ENCODE measurements around the gene SRSF9.

The SRSF9 gene

DNA sequence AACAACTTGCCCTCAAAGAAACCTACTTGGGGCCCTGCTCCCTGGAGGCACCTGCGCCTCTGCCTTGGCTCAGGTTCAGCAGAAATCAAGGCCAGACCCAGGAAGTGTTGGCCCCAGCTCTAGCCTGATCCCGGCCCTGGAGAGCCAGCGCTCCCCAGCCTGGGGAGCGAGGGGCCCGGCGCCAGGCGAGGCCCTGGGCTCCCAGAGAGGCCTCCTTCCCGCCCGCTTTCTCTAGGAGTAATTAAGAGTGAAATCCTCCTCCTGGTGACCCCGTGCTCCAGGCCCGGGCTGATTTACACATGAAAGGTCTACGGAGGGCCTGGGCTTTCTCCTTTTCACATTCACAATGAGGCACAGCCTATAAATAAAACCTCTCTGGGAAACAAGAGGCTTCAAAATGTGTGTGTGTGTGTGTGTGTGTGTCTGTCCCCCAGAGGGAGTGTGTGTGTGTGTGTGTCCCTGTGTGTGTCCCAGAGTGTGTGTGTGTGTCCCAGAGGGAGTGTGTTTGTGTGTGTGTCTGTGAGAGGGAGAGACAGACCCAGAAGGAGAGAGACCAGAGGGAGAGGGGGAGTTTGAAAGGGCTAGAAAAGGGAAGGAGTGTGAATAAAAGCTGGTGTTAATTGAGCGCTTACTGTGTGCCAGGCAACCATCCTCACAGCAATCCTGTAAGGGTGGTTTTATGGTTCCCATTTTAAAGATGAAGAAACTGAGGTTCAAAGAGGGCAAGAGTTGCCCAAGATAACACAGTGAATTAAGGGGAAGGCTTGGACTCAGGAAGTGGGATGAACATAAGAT, 55.5 kb downstream of the SRSF9 start:
- no peaks in the 10 kb centered on the region for H3F3A ChIP-seq (ENCODE audit: insufficient read depth, low read length)
- H3K27me3 ChIP-seq (ENCODE audit: insufficient read depth, low read length): no peaks in the 10 kb centered on the region
- H3K4me3 ChIP-seq (ENCODE audit: low read depth, low read length, poor library complexity, severe bottlenecking): no peak overlapping the region
- H3K4me1 ChIP-seq (ENCODE audit: insufficient read depth, low read length, severe bottlenecking): no peaks in the 10 kb centered on the region
- no peaks in the 10 kb centered on the region for H3K9me3 ChIP-seq (ENCODE audit: low read length)
- H3K9ac ChIP-seq (ENCODE audit: low read length): no peak overlapping the region
- no peak overlapping the region for H3K4me2 ChIP-seq (ENCODE audit: low read length)
- no peaks in the 10 kb centered on the region for H3K9me2 ChIP-seq (ENCODE audit: low read depth, low read length)
- H3K79me2 ChIP-seq (ENCODE audit: insufficient read depth, low read length): no peaks in the 10 kb centered on the region
- H2AFZ ChIP-seq (ENCODE audit: low read length): no peak overlapping the region
- H3K36me3 ChIP-seq (ENCODE audit: insufficient read depth, low read length): no peaks in the 10 kb centered on the region
- H3K27ac ChIP-seq (ENCODE audit: low read depth, low read length, poor library complexity, severe bottlenecking): no peak overlapping the region
- TF ChIP-seq EZH2 (IDR thresholded peaks at IDR 0.05; ENCODE audit: borderline replicate concordance, low read length): no peak
- TF ChIP-seq CTCF (IDR thresholded peaks at IDR 0.05; ENCODE audit: low read length): no peak
- no peaks in the 10 kb centered on the region for H4K20me1 ChIP-seq (ENCODE audit: insufficient read depth, low read length)

DNA sequence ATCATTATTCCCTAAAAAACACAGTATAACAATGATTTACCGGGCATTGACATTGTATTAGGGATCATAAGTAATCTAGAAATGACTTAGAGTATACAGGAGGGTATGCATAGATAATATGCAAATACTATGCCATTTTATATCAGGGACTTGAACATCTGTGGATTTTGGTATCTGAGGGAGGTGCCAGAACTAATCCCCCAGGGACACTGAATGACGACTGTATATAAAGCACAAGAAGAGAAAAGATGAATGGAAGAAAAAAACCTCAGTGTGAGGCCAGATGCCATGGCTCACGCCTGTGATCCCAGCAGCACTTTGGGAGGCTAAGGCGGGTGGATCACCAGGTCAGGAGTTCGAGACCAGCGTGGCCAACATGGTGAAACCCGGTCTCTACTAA, 57.1 kb downstream of the SRSF9 start:
- H3K79me2 ChIP-seq (ENCODE audit: insufficient read depth, low read length): no peaks in the 10 kb centered on the region
- H3K9me3 ChIP-seq (ENCODE audit: low read length): no peaks in the 10 kb centered on the region
- H3K27me3 ChIP-seq (ENCODE audit: insufficient read depth, low read length): no peaks in the 10 kb centered on the region
- H3F3A ChIP-seq (ENCODE audit: insufficient read depth, low read length): no peaks in the 10 kb centered on the region
- no peak overlapping the region for H3K4me3 ChIP-seq (ENCODE audit: low read depth, low read length, poor library complexity, severe bottlenecking)
- no peak overlapping the region for H3K27ac ChIP-seq (ENCODE audit: low read depth, low read length, poor library complexity, severe bottlenecking)
- no peaks in the 10 kb centered on the region for H3K4me1 ChIP-seq (ENCODE audit: insufficient read depth, low read length, severe bottlenecking)
- no peaks in the 10 kb centered on the region for H3K36me3 ChIP-seq (ENCODE audit: insufficient read depth, low read length)
- H2AFZ ChIP-seq (ENCODE audit: low read length): no peak overlapping the region
- H3K9me2 ChIP-seq (ENCODE audit: low read depth, low read length): no peaks in the 10 kb centered on the region
- no peak overlapping the region for H3K4me2 ChIP-seq (ENCODE audit: low read length)
- no peak overlapping the region for H3K9ac ChIP-seq (ENCODE audit: low read length)
- TF ChIP-seq EZH2 (IDR thresholded peaks at IDR 0.05; ENCODE audit: borderline replicate concordance, low read length) (no peak), CTCF (IDR thresholded peaks at IDR 0.05; ENCODE audit: low read length) (no peak)
- no peaks in the 10 kb centered on the region for H4K20me1 ChIP-seq (ENCODE audit: insufficient read depth, low read length)
